Embryonic facial prominence (tissue), 1 donor: ENCODE measurements around the gene CARS2.

Source experiments
- DNase-seq: peaks from one replicate; pipeline ENCODE4 v3.0.0-alpha.2; 2016; ENCODE audit errors: extremely low spot score

CARS2 gene

GRCh38 chr13:110652231-110652730, 53.6 kb downstream of the CARS2 start:
- no peak for DNase-seq

GRCh38 chr13:110651726-110652230, 54.1 kb downstream of the CARS2 start:
- no peak for DNase-seq

GRCh38 chr13:110651271-110651670, 54.6 kb downstream of the CARS2 start:
- DNase-seq: no peak

- DNase-seq: no peak
Observed at GRCh38 chr13:110650436-110650835, 55.5 kb downstream of the CARS2 start.

GRCh38 chr13:110649551-110649950, 56.4 kb downstream of the CARS2 start:
- no peak for DNase-seq

GRCh38 chr13:110648848-110649421, 57.0 kb downstream of the CARS2 start:
- DNase-seq: no peak

- no peak for DNase-seq
Observed at GRCh38 chr13:110648146-110648819, 57.6 kb downstream of the CARS2 start.

GRCh38 chr13:110647365-110647737, 58.6 kb downstream of the CARS2 start:
- DNase-seq: no peak

- no peak for DNase-seq
Observed at GRCh38 chr13:110646442-110647364, 59.2 kb downstream of the CARS2 start.

- DNase-seq: no peak
Observed at GRCh38 chr13:110645750-110646149, 60.2 kb downstream of the CARS2 start.

- DNase-seq: peak; percentile 20
Observed at GRCh38 chr13:110644892-110645521, 60.9 kb downstream of the CARS2 start.

- DNase-seq: no peak
Observed at GRCh38 chr13:110643768-110644421, 62.0 kb downstream of the CARS2 start.

- no peak for DNase-seq
Observed at GRCh38 chr13:110643324-110643723, 62.6 kb downstream of the CARS2 start.

- no peak for DNase-seq
Observed at GRCh38 chr13:110642291-110642981, 63.5 kb downstream of the CARS2 start.

GRCh38 chr13:110641055-110642015, 64.6 kb downstream of the CARS2 start:
- DNase-seq: no peak

- DNase-seq: no peak
Observed at GRCh38 chr13:110640591-110641029, 65.3 kb downstream of the CARS2 start.

- no peak for DNase-seq
Observed at GRCh38 chr13:110639935-110640334, 66.0 kb downstream of the CARS2 start.

GRCh38 chr13:110638814-110639806, 66.8 kb downstream of the CARS2 start:
- DNase-seq: no peak
